ENCODE data around the gene FNDC1.

DNA sequence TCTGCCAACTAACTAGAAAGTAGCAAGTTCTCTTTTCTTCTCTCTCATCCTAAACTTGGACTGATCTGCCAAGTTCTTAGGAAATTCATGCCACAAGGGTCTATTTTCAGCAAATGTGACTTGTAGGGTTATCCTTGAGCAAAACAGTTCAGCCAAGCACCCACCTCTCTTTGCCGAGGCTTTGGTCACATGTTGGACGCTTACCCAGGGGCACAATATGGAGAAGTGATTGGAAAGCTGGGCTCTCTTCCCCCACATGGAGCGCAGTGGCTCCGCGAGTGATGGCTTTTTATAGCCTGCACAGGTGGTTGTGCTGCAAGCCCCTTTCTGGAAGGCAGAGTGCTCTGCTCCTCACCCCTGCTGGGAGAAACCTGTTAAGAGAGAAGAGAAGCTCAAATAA is 47.7 kb upstream of the FNDC1 start:
- TF ChIP-seq, protein P1, sequence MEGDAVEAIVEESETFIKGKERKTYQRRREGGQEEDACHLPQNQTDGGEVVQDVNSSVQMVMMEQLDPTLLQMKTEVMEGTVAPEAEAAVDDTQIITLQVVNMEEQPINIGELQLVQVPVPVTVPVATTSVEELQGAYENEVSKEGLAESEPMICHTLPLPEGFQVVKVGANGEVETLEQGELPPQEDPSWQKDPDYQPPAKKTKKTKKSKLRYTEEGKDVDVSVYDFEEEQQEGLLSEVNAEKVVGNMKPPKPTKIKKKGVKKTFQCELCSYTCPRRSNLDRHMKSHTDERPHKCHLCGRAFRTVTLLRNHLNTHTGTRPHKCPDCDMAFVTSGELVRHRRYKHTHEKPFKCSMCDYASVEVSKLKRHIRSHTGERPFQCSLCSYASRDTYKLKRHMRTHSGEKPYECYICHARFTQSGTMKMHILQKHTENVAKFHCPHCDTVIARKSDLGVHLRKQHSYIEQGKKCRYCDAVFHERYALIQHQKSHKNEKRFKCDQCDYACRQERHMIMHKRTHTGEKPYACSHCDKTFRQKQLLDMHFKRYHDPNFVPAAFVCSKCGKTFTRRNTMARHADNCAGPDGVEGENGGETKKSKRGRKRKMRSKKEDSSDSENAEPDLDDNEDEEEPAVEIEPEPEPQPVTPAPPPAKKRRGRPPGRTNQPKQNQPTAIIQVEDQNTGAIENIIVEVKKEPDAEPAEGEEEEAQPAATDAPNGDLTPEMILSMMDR (IDR thresholded peaks at IDR 0.05 in 2 of 3, conservative IDR thresholded peaks at IDR 0.05 in 1 of 3; ENCODE audit: control insufficient read depth in 2 of 3, extremely low read depth in 1 of 3, insufficient read depth in 1 of 3, low read depth in 3 of 3, low read length in 3 of 3) = no peak
- no peak for TF ChIP-seq POLR2A (IDR thresholded peaks at IDR 0.05; ENCODE audit: low read depth, low read length)
- TF ChIP-seq NFIC (IDR thresholded peaks at IDR 0.05; ENCODE audit: low read depth, low read length) = no peak
- TF ChIP-seq EZH2 (IDR thresholded peaks at IDR 0.05; ENCODE audit: borderline replicate concordance, control insufficient read depth, low read depth, low read length) = no peak
- no peak for TF ChIP-seq CREB1 (IDR thresholded peaks at IDR 0.05; ENCODE audit: low read depth)
- no peak for TF ChIP-seq ZNF384 (IDR thresholded peaks at IDR 0.05; ENCODE audit: borderline replicate concordance, low read depth, low read length)
